ENCODE data around the gene FOXJ3. TPM values are rescaled to one million over a fixed set of nuclear protein-coding genes. Genes with fewer than 3 reads are reported as not detected.

FOXJ3 gene
- total and polyA plus RNA-seq, 2 donors (not counting 1 experiment from before 2014, with no cell fraction given) = 22.6 to 29.5 TPM

GRCh38 chr1:42358791-42359190 lies 23.8 kb upstream of the FOXJ3 start:
- no peak overlapping the region for H3K4me2 ChIP-seq (ENCODE audit: extremely low read depth, insufficient read depth, low read length)
- H3K9ac ChIP-seq (ENCODE audit: insufficient read depth, low read length) = no peak overlapping the region
- H3K4me3 ChIP-seq (replicated peaks in 1 of 4; ENCODE audit: control extremely low read depth in 1 of 4, insufficient read depth in 1 of 4, low read depth in 3 of 4, low read length in 4 of 4) = no peak overlapping the region
- H3K27ac ChIP-seq (ENCODE audit: insufficient read depth, low read length) = no peak overlapping the region
- H2AFZ ChIP-seq (ENCODE audit: low read length) = no peak overlapping the region
- DNase-seq (ENCODE audit: low read depth in 2 of 2) = no peak
- no peak for TF ChIP-seq CTCF (conservative IDR thresholded peaks at IDR 0.05 in 1 of 2, IDR thresholded peaks at IDR 0.05 in 1 of 2; ENCODE audit: low read depth in 1 of 2, low read length in 2 of 2)
- no peak for TF ChIP-seq EZH2 (IDR thresholded peaks at IDR 0.05; ENCODE audit: low read length, missing control alignments)
- no peaks in the 10 kb centered on the region for H3K9me3 ChIP-seq (ENCODE audit: control insufficient read depth, insufficient read depth, low read depth, low read length)
- no peaks in the 10 kb centered on the region for H3K79me2 ChIP-seq (ENCODE audit: control insufficient read depth, insufficient read depth, low read length)
- no peaks in the 10 kb centered on the region for H3K27me3 ChIP-seq (ENCODE audit: control insufficient read depth, insufficient read depth, low read length)
- H3K4me1 ChIP-seq (ENCODE audit: control insufficient read depth, extremely low read depth, insufficient read depth, low read length) = no peaks in the 10 kb centered on the region
- H3K36me3 ChIP-seq (ENCODE audit: control insufficient read depth, insufficient read depth, low read length) = no peaks in the 10 kb centered on the region
- no peaks in the 10 kb centered on the region for H4K20me1 ChIP-seq (ENCODE audit: control insufficient read depth, extremely low read depth, insufficient read depth, low read length)

GRCh38 chr1:42350086-42350485 lies 15.1 kb upstream of the FOXJ3 start:
- Histone ChIP-seq H4K20me1 (ENCODE audit: control insufficient read depth, extremely low read depth, insufficient read depth, low read length) (no peaks in the 10 kb centered on the region), H3K9ac (ENCODE audit: insufficient read depth, low read length) (no peak overlapping the region), H3K4me1 (ENCODE audit: control insufficient read depth, extremely low read depth, insufficient read depth, low read length) (no peaks in the 10 kb centered on the region), H3K9me3 (ENCODE audit: control insufficient read depth, insufficient read depth, low read depth, low read length) (no peaks in the 10 kb centered on the region), H3K79me2 (ENCODE audit: control insufficient read depth, insufficient read depth, low read length) (no peaks in the 10 kb centered on the region), H2AFZ (ENCODE audit: low read length) (no peak overlapping the region), H3K27ac (ENCODE audit: insufficient read depth, low read length) (no peak overlapping the region), H3K36me3 (ENCODE audit: control insufficient read depth, insufficient read depth, low read length) (no peaks in the 10 kb centered on the region), H3K4me2 (ENCODE audit: extremely low read depth, insufficient read depth, low read length) (no peak overlapping the region), H3K27me3 (ENCODE audit: control insufficient read depth, insufficient read depth, low read length) (no peaks in the 10 kb centered on the region), H3K4me3 (replicated peaks in 1 of 4; ENCODE audit: control extremely low read depth in 1 of 4, insufficient read depth in 1 of 4, low read depth in 3 of 4, low read length in 4 of 4) (no peak overlapping the region)
- DNase-seq (ENCODE audit: low read depth in 2 of 2) = no peak
- no peak for TF ChIP-seq CTCF (conservative IDR thresholded peaks at IDR 0.05 in 1 of 2, IDR thresholded peaks at IDR 0.05 in 1 of 2; ENCODE audit: low read depth in 1 of 2, low read length in 2 of 2)
- no peak for TF ChIP-seq EZH2 (IDR thresholded peaks at IDR 0.05; ENCODE audit: low read length, missing control alignments)

- Histone ChIP-seq H3K4me2 (ENCODE audit: extremely low read depth, insufficient read depth, low read length) (no peak overlapping the region), H3K36me3 (ENCODE audit: control insufficient read depth, insufficient read depth, low read length) (no peaks in the 10 kb centered on the region), H3K9ac (ENCODE audit: insufficient read depth, low read length) (no peak overlapping the region), H3K27ac (ENCODE audit: insufficient read depth, low read length) (no peak overlapping the region), H3K4me3 (replicated peaks in 1 of 4; ENCODE audit: control extremely low read depth in 1 of 4, insufficient read depth in 1 of 4, low read depth in 3 of 4, low read length in 4 of 4) (no peak overlapping the region), H3K4me1 (ENCODE audit: control insufficient read depth, extremely low read depth, insufficient read depth, low read length) (no peaks in the 10 kb centered on the region), H3K79me2 (ENCODE audit: control insufficient read depth, insufficient read depth, low read length) (no peaks in the 10 kb centered on the region), H2AFZ (ENCODE audit: low read length) (no peak overlapping the region), H3K27me3 (ENCODE audit: control insufficient read depth, insufficient read depth, low read length) (no peaks in the 10 kb centered on the region), H4K20me1 (ENCODE audit: control insufficient read depth, extremely low read depth, insufficient read depth, low read length) (no peaks in the 10 kb centered on the region), H3K9me3 (ENCODE audit: control insufficient read depth, insufficient read depth, low read depth, low read length) (no peaks in the 10 kb centered on the region)
- TF ChIP-seq CTCF (conservative IDR thresholded peaks at IDR 0.05 in 1 of 2, IDR thresholded peaks at IDR 0.05 in 1 of 2; ENCODE audit: low read depth in 1 of 2, low read length in 2 of 2) = no peak
- TF ChIP-seq EZH2 (IDR thresholded peaks at IDR 0.05; ENCODE audit: low read length, missing control alignments) = no peak
- no peak for DNase-seq (ENCODE audit: low read depth in 2 of 2)
Observed at GRCh38 chr1:42348498-42348897, 13.5 kb upstream of the FOXJ3 start.
